Measurements from ENCODE around the gene D2HGDH.
"Not testable (repeated sequence)": the region's sequence is repeated elsewhere in the genome, so short reads cannot be mapped to it uniquely, and the experiment has no call there.

Gene D2HGDH

DNA sequence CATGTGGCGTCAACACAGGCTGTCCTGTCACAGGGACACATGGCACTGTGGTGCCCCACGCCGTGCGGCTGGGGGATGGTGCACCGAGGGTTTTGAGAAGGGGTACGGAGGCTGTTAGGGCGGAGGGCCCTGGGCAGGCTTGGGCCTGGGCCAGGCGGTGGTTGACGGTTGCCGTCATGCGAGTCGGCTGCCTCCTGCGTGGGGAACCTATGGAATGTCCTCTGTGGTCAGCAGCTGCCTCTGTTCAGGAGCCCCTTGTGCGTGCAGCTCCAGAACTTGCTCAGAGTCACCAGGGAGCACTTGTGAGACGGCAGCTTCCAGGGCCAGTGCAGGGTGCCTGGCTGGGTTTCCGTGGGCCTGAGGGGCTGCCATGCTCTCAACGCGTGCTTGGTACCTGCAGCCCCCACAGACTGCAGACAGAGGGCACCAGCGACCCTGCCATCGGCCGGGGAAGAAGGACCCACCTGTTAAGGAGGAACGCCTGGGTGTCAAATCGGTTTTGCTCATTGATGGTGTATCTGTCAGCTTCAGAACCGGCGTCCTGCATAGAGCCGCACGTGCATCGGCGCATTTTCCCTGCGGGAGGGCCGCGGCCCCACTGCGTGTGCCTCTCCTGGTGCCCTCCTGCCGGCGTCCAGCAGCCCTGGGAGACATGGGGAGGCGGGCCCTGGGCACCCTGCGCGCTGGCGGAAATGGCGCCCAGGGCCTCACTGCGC lies 10.0 kb upstream of the D2HGDH start:
- H3K4me3 ChIP-seq (ENCODE audit: low read depth, low read length), result no peak overlapping the region
- no peak for DNase-seq (ENCODE audit: low read depth)

DNA sequence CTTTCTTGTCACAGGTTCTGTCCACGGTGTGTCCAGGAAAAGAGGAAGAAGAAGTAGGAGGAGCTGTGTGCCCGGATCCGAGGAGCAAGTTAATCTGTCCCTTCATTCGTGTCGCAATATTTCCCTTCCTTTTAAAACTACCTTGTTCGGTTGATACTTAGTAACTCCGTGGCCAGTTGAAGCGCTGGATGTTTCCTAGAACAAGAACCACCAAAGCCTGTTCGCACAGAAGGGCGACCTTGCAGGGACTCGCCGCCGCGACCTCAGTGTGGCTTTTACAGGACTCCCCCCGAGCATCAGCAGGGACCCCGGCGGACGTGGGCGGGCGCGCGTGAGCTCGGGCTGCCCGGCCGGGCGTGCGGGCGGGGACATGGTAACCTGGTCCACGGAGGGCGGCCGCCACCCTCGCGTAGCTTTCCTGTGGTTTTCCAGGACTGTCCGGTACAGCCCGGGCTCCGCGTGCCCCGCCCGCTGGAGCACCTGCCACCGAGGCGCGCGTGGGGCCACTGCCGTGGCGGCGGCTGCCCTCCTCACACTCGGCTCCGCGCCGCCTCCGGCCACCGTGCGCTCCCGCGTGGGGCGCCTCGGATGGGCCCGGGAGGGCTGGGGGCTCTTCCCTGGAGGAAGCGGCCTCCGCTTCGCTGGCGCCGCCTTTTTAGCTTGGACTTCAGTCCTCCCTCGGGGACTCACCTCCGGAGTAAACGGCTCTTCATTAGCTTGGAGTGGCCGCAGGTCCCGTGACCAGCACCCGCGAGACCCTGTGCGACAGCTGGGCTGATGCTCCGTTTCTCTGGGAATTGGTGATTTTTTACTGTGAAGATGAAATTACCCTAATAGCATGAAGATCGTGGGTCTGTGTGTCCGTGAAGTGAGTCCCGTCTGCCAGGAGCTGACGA lies 9.2 kb upstream of the D2HGDH start:
- no peak for DNase-seq (ENCODE audit: low read depth)
- no peak overlapping the region for H3K4me3 ChIP-seq (ENCODE audit: low read depth, low read length)

DNA sequence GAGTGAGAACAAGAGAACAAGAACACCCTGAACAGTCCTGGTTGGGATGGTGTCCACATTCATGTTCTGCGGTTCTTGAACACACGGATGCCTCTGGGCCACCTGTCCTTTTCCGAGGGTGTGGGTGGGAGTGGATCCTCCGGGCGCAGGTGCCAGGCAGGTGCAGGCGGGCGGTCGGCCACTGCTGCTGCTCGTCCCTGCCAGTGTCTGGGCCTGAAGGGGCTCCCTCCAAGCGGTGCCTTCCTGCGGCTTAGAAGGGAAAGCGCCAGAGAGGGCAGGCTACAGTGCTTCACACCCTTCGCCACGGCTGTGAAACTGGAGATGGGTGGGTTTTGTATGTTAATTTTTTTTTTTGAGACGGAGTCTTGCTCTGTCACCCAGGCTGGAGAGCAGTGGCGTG lies 8.0 kb upstream of the D2HGDH start:
- DNase-seq (ENCODE audit: low read depth), result no peak
- no peak overlapping the region for H3K4me3 ChIP-seq (ENCODE audit: low read depth, low read length)

DNA sequence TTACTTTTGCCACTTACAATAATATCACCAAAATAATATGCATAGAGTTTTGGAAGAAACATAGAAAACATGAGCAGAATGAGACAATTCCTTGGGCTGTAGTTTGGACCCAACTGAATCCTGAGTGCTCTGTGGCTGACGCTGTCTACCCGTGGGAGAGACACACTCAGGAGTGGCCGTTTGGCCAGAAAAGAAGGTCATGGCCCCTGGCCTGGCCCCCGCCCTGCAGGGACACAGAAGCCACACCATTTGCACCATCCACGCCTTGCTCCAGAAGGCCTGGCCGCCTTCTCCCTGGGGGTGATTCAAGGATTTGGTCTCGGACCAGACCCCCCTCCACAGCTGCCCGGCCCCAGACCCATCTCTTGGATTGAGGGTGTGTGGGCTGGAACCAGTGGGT lies 6.4 kb upstream of the D2HGDH start:
- DNase-seq (ENCODE audit: low read depth), result no peak
- H3K4me3 ChIP-seq (ENCODE audit: low read depth, low read length), result no peak overlapping the region

DNA sequence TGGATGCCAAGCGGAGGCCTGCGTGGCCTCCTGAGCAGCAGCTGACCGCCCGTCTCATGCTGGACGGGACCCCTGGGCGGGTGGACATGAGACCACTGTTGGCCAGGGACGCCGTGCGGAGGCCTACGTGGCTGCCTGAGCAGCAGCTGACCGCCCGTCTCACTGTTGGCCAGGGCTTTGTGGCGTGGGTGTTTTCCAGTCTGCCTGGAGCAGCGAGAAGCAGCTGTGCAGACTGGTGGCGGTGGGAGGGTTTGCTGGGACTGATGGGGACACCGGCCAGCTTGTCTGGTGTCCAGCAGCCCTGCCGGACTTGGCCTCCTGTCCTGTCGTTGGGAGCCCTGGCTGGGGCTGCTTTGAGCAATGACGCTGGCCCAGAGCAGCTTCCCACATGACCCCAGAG lies 5.8 kb upstream of the D2HGDH start:
- DNase-seq (ENCODE audit: low read depth), result no peak
- no peak overlapping the region for H3K4me3 ChIP-seq (ENCODE audit: low read depth, low read length)

DNA sequence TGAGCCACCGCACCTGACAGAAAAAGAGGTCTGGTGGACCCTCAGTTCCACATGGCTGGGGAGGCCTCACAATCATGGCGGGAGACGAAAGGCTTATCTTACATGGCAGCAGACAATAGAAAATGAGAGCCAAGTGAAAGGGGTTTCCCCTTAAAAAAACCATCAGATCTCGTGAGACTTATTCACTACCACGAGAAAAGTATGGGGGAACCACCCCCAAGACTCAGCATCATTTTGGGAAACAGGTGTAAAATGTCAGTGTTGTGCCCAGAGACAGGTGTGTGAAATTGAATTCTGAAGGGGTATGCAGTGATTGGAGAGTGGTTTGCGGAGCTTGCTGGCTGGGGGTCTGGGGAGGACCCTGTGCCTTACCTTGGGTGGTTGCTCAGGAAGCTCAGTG lies 4.6 kb upstream of the D2HGDH start:
- H3K4me3 ChIP-seq (ENCODE audit: low read depth, low read length), result no peak overlapping the region
- no peak for DNase-seq (ENCODE audit: low read depth)

DNA sequence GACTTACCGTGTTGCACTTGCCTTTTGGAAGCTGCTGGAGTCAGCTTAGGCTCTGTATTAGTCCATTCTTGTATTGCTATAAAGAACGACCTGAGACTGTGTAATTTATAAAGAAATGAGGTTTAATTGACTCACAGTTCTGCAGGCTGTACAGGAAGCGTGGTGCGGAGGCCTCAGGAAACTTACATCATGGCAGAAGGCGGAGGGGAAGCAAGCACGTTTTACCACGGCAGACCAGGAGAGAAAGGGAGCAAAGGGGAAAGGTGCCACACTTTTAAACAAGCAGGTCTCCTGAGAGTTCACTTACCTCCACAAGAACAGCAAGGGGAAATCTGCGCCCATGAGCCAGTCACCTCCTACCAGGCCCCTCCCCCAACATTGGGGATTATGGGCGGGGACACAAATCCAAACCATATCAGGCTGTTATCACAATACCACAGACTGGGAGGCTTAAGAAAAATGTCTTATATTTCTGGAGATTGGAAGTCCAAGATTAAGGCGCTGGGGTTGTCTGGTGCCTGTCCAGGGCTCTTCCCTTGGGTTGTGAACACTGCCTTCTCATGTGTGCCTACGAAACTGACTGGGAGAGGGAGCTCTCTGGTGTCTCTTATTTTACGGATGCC lies 3.6 kb upstream of the D2HGDH start:
- no peak for DNase-seq (ENCODE audit: low read depth)

DNA sequence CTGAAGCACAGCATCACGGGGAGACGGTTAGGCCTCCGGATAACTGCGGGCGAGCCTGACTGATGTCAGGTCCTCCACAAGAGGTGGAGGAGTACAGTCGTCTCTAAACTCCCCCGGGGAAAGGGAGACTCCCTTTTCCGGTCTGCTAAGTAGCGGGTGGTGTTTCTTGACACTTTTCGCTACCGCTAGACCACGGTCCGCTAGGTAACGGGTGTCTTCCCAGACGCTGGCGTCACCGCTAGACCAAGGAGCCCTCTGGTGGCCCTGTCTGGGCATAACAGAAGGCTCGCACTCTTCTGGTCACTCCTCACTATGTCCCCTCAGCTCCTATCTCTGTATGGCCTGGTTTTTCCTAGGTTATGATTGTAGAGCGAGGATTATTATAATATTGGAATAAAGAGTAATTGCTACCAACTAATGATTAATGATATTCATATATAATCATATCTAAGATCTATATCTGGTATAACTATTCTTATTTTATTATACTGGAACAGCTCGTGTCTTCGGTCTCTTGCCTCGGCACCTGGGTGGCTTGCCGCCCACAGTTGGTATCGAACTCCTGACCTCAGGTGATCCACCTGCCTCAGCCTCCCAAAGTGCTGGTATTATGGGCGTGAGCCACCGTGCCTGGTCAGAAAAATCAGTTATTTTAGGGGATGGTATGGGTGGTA lies 1.8 kb upstream of the D2HGDH start:
- not testable (repeated sequence) for H3K4me3 ChIP-seq (ENCODE audit: low read depth, low read length)
- peak; percentile 5 for DNase-seq (ENCODE audit: low read depth)

More for the DNA sequence above, 3.6 kb upstream of the D2HGDH start:
- no peak overlapping the region for H3K4me3 ChIP-seq (ENCODE audit: low read depth, low read length)

DNA sequence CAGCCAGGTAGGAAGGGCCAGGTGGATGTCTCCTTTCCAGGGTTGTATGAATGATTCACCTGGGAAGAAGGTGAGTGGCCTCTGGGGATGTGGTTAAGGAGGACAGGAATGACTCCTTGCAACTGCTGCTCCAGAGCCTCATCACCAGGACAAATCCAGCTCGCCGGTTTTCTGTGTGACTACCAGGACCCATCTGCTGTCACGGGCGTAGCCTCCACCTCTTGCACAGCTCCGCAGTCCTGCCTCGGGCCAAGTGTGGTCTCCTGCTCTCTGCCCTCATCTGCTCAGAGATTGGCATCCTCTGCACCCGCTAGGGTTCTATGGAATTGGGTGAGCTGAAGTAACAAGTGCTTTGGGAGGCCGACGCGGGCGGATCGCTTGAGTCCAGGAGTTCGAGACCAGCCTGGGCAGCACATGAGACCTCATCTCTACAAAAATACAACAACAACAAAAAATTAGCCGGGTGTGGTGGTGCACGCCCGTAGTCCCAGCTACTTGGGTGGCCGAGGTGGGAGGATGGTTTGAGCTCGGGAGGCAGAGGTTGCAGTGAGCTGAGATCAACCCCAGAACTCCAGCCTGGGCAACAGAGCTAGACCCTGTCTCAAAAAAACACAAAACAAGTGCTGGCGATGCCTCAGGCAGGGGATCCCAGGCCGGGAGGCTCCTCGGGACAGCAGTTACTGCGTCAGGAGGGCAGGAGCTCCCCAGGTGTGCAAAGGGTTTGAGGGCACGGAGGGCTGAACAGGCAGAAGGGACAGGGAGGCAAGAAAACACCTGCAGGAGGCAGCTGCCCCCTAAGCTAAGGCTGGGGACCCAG lies 831 bp upstream of the D2HGDH start:
- no peak for DNase-seq (ENCODE audit: low read depth)
- H3K4me3 ChIP-seq (ENCODE audit: low read depth, low read length), result peak overlapping the region; percentile 72

DNA sequence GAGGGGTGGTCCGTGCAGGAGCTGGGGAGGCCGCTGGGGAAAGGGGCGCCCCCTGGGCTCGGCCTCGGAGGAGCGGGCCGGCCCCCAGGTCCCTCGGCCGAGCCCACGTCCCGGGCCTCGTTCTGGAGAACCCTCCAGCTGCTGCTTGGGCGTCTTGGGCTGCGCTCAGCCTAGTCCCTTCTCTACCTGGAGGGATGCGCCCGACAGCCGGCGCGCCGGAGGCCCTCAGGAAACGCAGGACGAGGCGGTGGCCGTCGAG lies 293 bp upstream of the D2HGDH start:
- H3K4me3 ChIP-seq (ENCODE audit: low read depth, low read length), result peak overlapping the region; percentile 72
- no peak for DNase-seq (ENCODE audit: low read depth)

DNA sequence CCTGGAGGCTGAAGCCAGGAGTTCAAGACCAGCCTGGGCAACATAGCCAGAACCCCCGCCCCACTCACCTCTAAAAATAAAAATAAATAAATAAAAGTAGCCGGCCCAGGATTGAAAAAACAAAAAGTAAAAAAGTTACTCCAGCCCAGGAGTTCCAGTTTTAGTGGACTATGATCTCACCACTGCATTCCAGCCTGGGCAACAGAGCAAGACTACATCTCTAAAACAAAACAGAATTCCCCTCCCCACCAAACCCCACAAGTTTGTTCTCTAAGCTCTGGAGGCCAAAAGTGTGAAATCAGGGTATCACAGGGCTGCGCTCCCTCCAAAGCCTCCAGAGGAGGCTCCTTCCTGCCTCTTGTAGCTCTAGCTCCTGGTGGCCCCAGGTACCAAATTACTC lies 1.7 kb downstream of the D2HGDH start:
- no peak for DNase-seq (ENCODE audit: low read depth)
- no peak overlapping the region for H3K4me3 ChIP-seq (ENCODE audit: low read depth, low read length)

DNA sequence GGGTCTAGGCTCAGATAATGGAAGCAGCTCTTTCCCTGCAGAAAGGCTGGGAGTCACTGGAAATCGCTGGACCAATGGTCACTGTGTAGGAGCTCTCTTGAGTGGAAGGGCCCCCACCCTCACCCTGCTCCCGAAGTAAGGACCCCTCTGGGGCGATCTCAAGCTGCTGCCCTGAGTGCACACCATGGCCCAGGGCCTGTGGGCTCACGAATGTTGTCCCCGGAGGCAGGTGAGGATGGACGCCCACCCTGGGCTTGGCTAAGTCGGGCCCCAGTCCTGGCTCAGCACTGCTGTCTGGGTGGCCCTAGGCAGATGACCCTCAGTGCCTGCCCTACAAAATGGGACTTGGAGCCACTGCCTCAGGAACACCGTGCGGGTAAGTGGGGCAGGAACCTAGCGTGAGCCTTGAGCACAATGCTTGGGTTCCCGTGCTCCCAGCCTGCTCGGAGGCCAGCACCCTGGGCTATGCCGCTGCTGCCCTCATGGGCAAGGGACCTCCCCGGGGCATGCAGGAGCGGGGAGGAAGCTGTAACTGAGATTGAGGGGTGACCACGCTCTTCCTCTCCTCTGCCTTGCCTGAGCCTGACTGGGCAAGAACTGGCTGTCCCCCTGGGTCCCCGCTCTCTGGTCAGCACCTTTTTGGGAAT lies 3.7 kb downstream of the D2HGDH start:
- no peak for DNase-seq (ENCODE audit: low read depth)
- no peak overlapping the region for H3K4me3 ChIP-seq (ENCODE audit: low read depth, low read length)

DNA sequence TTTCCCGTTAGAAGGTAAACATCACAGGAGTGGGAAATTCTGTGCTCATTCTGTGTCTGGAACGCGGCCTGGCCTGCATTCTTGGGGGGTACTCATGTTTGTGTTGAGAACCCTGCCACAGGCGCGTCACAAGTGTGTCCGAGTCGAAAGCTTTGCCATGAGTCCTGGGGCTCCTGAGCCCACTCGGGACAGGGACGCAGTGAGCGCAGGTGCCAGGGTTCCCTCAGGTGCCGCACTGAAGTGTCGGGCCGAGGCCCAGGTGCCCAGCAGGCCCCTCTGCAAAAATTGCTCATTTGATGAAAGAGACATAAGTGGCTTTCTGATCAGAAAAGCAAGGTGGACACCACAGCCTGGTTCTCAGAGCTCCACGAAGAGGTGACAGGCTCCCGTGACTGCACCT lies 4.7 kb downstream of the D2HGDH start:
- H3K4me3 ChIP-seq (ENCODE audit: low read depth, low read length), result no peak overlapping the region
- no peak for DNase-seq (ENCODE audit: low read depth)

DNA sequence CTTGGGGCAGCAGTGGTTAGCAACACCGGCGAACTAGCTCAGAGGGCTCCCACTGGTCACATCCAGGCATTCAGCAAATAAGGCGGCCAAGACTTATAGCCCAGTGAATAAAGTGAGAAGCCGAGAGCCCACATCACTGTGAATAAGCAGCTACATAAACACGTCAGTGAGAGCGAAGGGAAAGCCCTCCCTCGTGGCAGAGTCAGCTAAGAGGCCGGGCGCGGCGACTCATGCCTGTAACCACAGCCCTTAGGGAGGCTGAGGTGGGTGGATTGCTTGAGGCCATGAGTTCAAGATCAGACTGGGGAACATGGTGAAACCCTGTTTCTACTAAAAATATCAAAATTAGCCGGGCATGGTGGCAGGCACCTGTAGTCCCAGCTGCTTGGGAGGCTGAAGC lies 5.2 kb downstream of the D2HGDH start:
- no peak overlapping the region for H3K4me3 ChIP-seq (ENCODE audit: low read depth, low read length)
- peak; percentile 31 for DNase-seq (ENCODE audit: low read depth)

DNA sequence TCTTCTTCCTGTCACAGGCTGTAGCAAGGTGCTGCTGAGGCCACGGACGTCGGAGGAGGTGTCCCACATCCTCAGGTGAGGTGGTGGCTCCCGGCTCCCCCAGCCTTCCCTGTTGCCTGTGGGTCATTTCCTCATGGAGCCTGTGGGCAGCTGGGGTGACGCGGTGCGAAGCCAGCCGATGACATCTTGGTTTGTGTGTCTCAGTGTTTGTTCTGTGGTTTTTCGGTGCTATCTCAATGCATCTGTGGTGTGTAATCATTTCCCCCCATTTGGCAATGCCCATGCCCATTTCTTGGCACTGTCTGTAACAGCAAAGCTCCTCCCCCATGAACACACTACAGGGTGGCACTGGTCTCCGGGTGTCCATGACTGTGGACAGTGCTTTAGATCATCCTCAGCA lies 6.6 kb downstream of the D2HGDH start:
- no peak for DNase-seq (ENCODE audit: low read depth)
- H3K4me3 ChIP-seq (ENCODE audit: low read depth, low read length), result no peak overlapping the region

DNA sequence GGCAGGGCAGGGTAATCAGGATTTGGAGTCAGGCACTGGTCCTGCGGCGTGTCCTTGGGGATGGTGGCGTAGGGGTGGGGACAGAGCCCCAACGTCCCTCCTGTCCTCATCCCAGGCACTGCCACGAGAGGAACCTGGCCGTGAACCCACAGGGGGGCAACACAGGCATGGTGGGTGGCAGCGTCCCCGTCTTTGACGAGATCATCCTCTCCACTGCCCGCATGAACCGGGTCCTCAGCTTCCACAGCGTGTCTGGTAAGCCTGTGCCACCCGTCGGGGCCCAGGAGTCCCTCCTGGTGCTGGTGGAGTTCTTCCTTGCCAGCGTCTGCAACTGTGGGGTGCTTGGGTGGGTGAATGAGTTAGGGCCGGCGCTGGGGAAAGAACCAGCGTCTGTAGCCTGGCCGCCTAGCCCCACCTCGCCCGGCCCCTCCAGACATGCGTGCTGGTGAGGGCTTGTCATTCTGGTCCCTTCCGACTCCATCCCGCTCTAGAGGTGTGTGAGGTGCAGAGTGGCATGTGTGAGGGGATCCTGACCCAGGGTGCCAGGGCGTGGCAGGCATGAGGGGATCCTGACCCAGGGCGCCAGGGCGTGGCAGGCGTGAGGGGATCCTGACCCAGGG lies 8.0 kb downstream of the D2HGDH start:
- no peak overlapping the region for H3K4me3 ChIP-seq (ENCODE audit: low read depth, low read length)
- DNase-seq (ENCODE audit: low read depth), result no peak

DNA sequence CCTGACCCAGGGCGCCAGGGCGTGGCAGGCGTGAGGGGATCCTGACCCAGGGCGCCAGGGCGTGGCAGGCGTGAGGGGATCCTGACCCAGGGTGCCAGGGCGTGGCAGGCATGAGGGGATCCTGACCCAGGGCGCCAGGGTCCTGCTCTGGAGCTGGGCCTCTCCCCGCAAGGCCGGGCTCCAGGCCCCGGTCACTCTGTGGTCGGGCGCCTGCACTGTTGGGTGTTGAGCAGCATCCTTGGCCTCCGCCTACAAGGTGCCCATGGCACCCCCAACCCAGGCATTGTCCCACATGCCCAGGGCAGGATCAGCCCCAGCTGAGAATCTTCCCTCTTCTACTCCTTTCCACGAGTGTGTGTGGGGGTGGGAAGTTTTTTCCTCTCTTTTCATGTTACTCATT lies 8.6 kb downstream of the D2HGDH start:
- DNase-seq (ENCODE audit: low read depth); H3K4me3 ChIP-seq (ENCODE audit: low read depth, low read length): not testable (repeated sequence)

DNA sequence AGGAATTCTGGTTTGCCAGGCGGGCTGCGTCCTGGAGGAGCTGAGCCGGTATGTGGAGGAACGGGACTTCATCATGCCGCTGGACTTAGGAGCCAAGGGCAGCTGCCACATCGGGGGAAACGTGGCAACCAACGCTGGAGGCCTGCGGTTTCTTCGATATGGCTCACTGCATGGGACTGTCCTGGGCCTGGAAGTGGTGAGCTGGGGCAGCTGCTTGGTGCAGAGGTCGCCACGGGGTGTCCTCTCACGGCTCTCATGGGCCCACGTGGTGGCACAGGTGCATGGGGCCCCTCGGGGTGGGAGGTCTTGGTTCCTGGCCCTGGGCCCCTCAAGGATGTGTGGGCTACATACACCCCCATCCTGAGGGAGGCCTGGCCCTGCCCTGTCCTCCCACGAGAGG lies 9.2 kb downstream of the D2HGDH start:
- H3K4me3 ChIP-seq (ENCODE audit: low read depth, low read length), result no peak overlapping the region
- no peak for DNase-seq (ENCODE audit: low read depth)
